ENCODE measurements around the gene MIPOL1.

DNA sequence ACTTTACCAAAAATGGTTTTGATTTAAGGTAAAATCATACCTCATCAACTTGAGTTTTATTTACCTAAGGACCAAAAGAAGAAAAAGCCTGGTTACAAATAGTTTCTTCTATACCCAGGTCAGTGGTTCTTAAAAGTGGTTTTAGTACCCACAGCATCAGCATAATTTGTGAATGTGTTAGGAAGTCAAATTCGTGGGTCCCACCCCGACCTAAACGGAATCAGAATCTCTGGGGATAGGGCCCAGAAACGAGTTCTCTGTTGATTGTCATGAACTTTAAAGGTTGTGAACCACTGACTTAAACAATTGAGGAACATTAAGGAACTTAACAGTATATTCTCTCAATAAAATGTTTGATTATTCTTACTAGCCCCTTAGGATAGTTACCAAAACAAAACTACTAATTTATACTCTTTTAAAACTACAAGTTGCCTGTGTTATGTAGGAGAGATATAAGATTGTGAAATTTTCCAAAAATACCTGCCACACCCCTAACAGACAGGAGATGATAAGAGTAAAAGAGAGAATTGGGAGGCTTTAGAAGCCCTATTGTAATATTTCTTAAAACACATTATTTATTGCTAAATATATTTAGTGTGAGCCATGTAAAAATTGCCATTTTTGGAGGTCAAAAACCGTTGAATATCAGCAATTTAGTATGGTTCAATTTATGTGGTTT, 24.7 kb upstream of the MIPOL1 start:
- TF ChIP-seq, protein P1, sequence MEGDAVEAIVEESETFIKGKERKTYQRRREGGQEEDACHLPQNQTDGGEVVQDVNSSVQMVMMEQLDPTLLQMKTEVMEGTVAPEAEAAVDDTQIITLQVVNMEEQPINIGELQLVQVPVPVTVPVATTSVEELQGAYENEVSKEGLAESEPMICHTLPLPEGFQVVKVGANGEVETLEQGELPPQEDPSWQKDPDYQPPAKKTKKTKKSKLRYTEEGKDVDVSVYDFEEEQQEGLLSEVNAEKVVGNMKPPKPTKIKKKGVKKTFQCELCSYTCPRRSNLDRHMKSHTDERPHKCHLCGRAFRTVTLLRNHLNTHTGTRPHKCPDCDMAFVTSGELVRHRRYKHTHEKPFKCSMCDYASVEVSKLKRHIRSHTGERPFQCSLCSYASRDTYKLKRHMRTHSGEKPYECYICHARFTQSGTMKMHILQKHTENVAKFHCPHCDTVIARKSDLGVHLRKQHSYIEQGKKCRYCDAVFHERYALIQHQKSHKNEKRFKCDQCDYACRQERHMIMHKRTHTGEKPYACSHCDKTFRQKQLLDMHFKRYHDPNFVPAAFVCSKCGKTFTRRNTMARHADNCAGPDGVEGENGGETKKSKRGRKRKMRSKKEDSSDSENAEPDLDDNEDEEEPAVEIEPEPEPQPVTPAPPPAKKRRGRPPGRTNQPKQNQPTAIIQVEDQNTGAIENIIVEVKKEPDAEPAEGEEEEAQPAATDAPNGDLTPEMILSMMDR (conservative IDR thresholded peaks at IDR 0.05) = no peak
- TF ChIP-seq EZH2 (IDR thresholded peaks at IDR 0.05; ENCODE audit: low read depth) = no peak
